HEK293 (cell line): ENCODE data around the gene TMEM119.

ENCODE experiments used
- CTCF ChIA-PET: fragments of 350-600 bp; formaldehyde crosslinking; extraction: SDS; loops from one replicate; lab custom pipeline; 2021; ENCODE audit warnings: antibody characterized with exemption; lab: Yijun Ruan, JAX
- POLR2A ChIA-PET: fragments of 300-600 bp; formaldehyde crosslinking; extraction: SDS; loops from one replicate; lab custom pipeline; 2020; ENCODE audit warnings: antibody characterized with exemption, inconsistent platforms; lab: Yijun Ruan, JAX
- H3K27ac ChIP-seq: fragments of 200-500 bp; sonication (Bioruptor generic); 2 replicates; pipeline ENCODE4 v1.5.1; 2014; ENCODE audit warnings: low read depth, low read length, control low read depth, inconsistent platforms; ENCODE audit errors: extremely low read depth
- H3K36me3 ChIP-seq, 2 experiments: fragments of 200-500 bp in 1 of 2; sonication (Bioruptor generic) in 1 of 2; 1 replicate in 1 of 2; 2 replicates in 1 of 2; pipeline ENCODE4 v1.5.1; 2014 to 2017; ENCODE audit warnings: inconsistent platforms in 2 of 2, low read length in 2 of 2; ENCODE audit not compliant: control insufficient read depth in 2 of 2, insufficient read depth in 1 of 2
- H3K4me1 ChIP-seq: fragments of 200-500 bp; sonication (Bioruptor generic); 2 replicates; pipeline ENCODE4 v1.5.1; 2014; ENCODE audit warnings: mild to moderate bottlenecking, low read length, inconsistent platforms; ENCODE audit not compliant: control insufficient read depth, insufficient read depth
- H3K4me3 ChIP-seq: 2 replicates; pipeline ENCODE4 v1.5.1; 2011; ENCODE audit warnings: low read depth, mild to moderate bottlenecking, control low read depth, low read length, moderate library complexity
- H3K9me3 ChIP-seq: fragments of 200-500 bp; sonication (Bioruptor generic); 2 replicates; pipeline ENCODE4 v1.5.1; 2014; ENCODE audit warnings: low read depth, low read length, inconsistent platforms; ENCODE audit not compliant: control insufficient read depth, insufficient read depth
- BCL11A ChIP-seq: fragments of 450-650 bp; formaldehyde crosslinking; IDR thresholded peaks from 2 replicates; pipeline ENCODE4 v1.5.1; 2016; ENCODE audit warnings: low read depth, missing biosample characterization, missing genetic modification characterization
- GLI2 ChIP-seq: fragments of 450-650 bp; formaldehyde crosslinking; IDR thresholded peaks from 2 replicates; pipeline ENCODE4; 2017; ENCODE audit warnings: missing biosample characterization, missing genetic modification characterization, low read depth, borderline replicate concordance
- KLF10 ChIP-seq: fragments of 450-650 bp; IDR thresholded peaks from 2 replicates; pipeline ENCODE4 v1.5.1; 2018; ENCODE audit warnings: missing biosample characterization, mild to moderate bottlenecking, missing genetic modification characterization
- KLF9 ChIP-seq: fragments of 450-650 bp; formaldehyde crosslinking; IDR thresholded peaks from 2 replicates; pipeline ENCODE4 v1.5.1; 2016; ENCODE audit warnings: missing biosample characterization, missing genetic modification characterization, low read depth
- OVOL3 ChIP-seq: fragments of 450-650 bp; formaldehyde crosslinking; IDR thresholded peaks from 2 replicates; pipeline ENCODE4 v1.5.1; 2016; ENCODE audit warnings: missing biosample characterization, missing genetic modification characterization
- SCRT2 ChIP-seq: fragments of 450-650 bp; formaldehyde crosslinking; IDR thresholded peaks from 2 replicates; pipeline ENCODE4 v1.5.1; 2016; ENCODE audit warnings: missing biosample characterization, missing genetic modification characterization
- ZNF341 ChIP-seq: fragments of 450-650 bp; formaldehyde crosslinking; IDR thresholded peaks from 2 replicates; pipeline ENCODE4; 2016; ENCODE audit warnings: low read depth, missing biosample characterization, missing genetic modification characterization
- ZNF354C ChIP-seq: fragments of 450-650 bp; formaldehyde crosslinking; IDR thresholded peaks from 2 replicates; pipeline ENCODE4 v1.5.1; 2016; ENCODE audit warnings: missing biosample characterization, missing genetic modification characterization, low read depth, borderline replicate concordance
- ZNF426 ChIP-seq: fragments of 450-650 bp; formaldehyde crosslinking; IDR thresholded peaks from 2 replicates; pipeline ENCODE4 v1.5.1; 2017; ENCODE audit warnings: missing biosample characterization, missing genetic modification characterization, mild to moderate bottlenecking, inconsistent platforms, moderate library complexity
- ZNF571 ChIP-seq: fragments of 450-650 bp; formaldehyde crosslinking; IDR thresholded peaks from 2 replicates; pipeline ENCODE4 v1.5.0; 2017; ENCODE audit warnings: missing biosample characterization, missing genetic modification characterization
- ZNF629 ChIP-seq: fragments of 450-650 bp; formaldehyde crosslinking; IDR thresholded peaks from 2 replicates; pipeline ENCODE4 v1.5.1; 2017; ENCODE audit warnings: missing biosample characterization, missing genetic modification characterization
- ZNF660 ChIP-seq: fragments of 450-650 bp; IDR thresholded peaks from 2 replicates; pipeline ENCODE4 v1.5.1; 2018; ENCODE audit warnings: missing biosample characterization, mild to moderate bottlenecking, missing genetic modification characterization
- ZNF664 ChIP-seq: fragments of 450-650 bp; formaldehyde crosslinking; IDR thresholded peaks from 2 replicates; pipeline ENCODE4 v1.5.1; 2016; ENCODE audit warnings: missing biosample characterization, missing genetic modification characterization
- ZNF747 ChIP-seq: fragments of 450-650 bp; formaldehyde crosslinking; IDR thresholded peaks from 2 replicates; pipeline ENCODE4 v1.5.1; 2016; ENCODE audit warnings: missing biosample characterization, missing genetic modification characterization
- TF ChIP-seq, protein P1 (sequence below): fragments of 450-650 bp; IDR thresholded peaks from 2 replicates; pipeline ENCODE4 v1.5.1; 2018; ENCODE audit warnings: missing biosample characterization, missing genetic modification characterization
- TF ChIP-seq, protein P2 (sequence below): fragments of 450-650 bp; formaldehyde crosslinking; IDR thresholded peaks from 2 replicates; pipeline ENCODE4 v1.5.1; 2016; ENCODE audit warnings: missing biosample characterization, missing genetic modification characterization, borderline replicate concordance
- TF ChIP-seq, protein P3 (sequence below): fragments of 450-650 bp; formaldehyde crosslinking; IDR thresholded peaks from 2 replicates; pipeline ENCODE4 v1.5.1; 2017; ENCODE audit warnings: missing biosample characterization, missing genetic modification characterization

The TMEM119 gene

DNA sequence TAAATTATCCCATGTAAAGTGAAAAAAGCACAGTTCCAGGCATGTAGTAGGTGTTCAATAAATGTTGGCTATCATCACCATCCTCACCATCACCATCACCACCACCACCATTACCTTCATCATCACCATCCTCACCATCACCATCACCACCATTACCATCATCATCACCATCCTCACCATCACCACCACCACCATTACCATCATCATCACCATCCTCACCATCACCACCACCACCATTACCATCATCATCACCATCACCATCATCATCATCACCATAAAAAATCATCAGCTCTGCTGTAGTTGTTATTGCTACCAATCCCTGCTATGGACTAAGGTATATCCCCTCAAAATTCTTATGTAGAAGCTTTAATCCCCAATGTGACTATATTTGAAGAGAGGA is 20.4 kb downstream of the TMEM119 start:
- Histone ChIP-seq H3K36me3 (no peaks in the 10 kb centered on the region), H3K9me3 (no peaks in the 10 kb centered on the region), H3K27ac (no peak overlapping the region), H3K4me3 (no peak overlapping the region), H3K4me1 (no peaks in the 10 kb centered on the region)
- TF ChIP-seq SCRT2 (tag by site-specific recombination) (no peak), ZNF664 (tag by site-specific recombination) (0 out of 2 replicates have a peak, but pooled peaks have one; percentile 39)
- TF ChIP-seq, protein P1, sequence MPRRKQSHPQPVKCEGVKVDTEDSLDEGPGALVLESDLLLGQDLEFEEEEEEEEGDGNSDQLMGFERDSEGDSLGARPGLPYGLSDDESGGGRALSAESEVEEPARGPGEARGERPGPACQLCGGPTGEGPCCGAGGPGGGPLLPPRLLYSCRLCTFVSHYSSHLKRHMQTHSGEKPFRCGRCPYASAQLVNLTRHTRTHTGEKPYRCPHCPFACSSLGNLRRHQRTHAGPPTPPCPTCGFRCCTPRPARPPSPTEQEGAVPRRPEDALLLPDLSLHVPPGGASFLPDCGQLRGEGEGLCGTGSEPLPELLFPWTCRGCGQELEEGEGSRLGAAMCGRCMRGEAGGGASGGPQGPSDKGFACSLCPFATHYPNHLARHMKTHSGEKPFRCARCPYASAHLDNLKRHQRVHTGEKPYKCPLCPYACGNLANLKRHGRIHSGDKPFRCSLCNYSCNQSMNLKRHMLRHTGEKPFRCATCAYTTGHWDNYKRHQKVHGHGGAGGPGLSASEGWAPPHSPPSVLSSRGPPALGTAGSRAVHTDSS, result peak; percentile 96
- ChIA-PET POLR2A (no interaction called here), CTCF (interaction anchor here (2.2 kb wide), 1 partner anchor 40 kb away, joined by 17 read pairs; no protein-coding TSS in a partner anchor)

DNA sequence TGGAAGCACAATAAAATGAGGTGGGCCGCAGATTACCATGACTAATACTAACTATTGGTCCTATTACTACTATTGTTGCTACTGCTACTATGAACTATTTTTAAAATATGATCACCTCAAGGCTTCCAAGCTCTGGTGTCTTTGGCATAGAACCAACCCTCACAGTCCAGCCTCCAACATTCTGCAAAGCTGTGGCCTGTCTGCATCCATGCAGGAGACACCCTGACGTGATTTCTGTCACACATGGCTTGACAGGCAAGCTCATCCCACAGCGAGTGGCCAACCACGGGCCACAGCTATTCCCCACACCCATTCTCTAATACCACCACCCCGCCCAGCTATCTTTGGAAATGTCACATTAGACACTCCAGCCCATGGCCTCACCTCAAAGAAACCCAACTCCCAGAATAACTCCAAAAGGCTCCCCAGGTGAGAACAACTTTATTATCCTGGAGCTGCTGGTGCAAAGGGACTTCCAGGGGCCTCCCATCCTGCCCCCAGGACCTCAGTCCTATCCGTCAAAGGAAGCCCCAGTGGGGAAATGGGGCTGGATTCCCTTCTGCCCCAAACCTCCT is 21.1 kb downstream of the TMEM119 start:
- Histone ChIP-seq H3K9me3 (no peaks in the 10 kb centered on the region), H3K4me3 (no peak overlapping the region), H3K36me3 (no peaks in the 10 kb centered on the region), H3K27ac (no peak overlapping the region), H3K4me1 (no peaks in the 10 kb centered on the region)
- ChIA-PET POLR2A (no interaction called here), CTCF (interaction anchor here (2.2 to 2.7 kb wide), 2 partner anchors 12 to 41 kb away, joined by 17 to 18 read pairs; no protein-coding TSS in a partner anchor)
- TF ChIP-seq ZNF747 (no peak), KLF9 (tag by site-specific recombination) (no peak), BCL11A (no peak), ZNF571 (no peak), KLF10 (tag by site-specific recombination) (no peak), ZNF426 (no peak), ZNF664 (tag by site-specific recombination) (no peak), GLI2 (tag by site-specific recombination) (no peak), ZNF629 (no peak), OVOL3 (no peak), ZNF354C (tag by site-specific recombination) (no peak), ZNF341 (tag by site-specific recombination) (no peak), ZNF660 (tag by site-specific recombination) (no peak)
- TF ChIP-seq, protein P2, sequence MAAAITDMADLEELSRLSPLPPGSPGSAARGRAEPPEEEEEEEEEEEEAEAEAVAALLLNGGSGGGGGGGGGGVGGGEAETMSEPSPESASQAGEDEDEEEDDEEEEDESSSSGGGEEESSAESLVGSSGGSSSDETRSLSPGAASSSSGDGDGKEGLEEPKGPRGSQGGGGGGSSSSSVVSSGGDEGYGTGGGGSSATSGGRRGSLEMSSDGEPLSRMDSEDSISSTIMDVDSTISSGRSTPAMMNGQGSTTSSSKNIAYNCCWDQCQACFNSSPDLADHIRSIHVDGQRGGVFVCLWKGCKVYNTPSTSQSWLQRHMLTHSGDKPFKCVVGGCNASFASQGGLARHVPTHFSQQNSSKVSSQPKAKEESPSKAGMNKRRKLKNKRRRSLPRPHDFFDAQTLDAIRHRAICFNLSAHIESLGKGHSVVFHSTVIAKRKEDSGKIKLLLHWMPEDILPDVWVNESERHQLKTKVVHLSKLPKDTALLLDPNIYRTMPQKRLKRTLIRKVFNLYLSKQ (tag by site-specific recombination), result no peak
- TF ChIP-seq, protein P3, sequence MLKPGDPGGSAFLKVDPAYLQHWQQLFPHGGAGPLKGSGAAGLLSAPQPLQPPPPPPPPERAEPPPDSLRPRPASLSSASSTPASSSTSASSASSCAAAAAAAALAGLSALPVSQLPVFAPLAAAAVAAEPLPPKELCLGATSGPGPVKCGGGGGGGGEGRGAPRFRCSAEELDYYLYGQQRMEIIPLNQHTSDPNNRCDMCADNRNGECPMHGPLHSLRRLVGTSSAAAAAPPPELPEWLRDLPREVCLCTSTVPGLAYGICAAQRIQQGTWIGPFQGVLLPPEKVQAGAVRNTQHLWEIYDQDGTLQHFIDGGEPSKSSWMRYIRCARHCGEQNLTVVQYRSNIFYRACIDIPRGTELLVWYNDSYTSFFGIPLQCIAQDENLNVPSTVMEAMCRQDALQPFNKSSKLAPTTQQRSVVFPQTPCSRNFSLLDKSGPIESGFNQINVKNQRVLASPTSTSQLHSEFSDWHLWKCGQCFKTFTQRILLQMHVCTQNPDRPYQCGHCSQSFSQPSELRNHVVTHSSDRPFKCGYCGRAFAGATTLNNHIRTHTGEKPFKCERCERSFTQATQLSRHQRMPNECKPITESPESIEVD (tag by site-specific recombination), result no peak
